Stimulated activated CD4-positive, alpha-beta T cell treated with anti-CD3 and anti-CD28 coated beads, Interleukin-1b, Interleukin-23, amount 100 ng/mL, for 24 hours (primary cell): Measurements from ENCODE around the gene PC.
A peak's percentile ranks its signal among the peaks of the same experiment; 100 is the strongest.

Experiments used
- DNase-seq, 4 experiments: peaks; one replicate each; pipeline ENCODE4 v3.0.0-alpha.2; 2020; ENCODE audit warnings: low read depth in 4 of 4, low spot score in 1 of 4

The PC gene

DNA sequence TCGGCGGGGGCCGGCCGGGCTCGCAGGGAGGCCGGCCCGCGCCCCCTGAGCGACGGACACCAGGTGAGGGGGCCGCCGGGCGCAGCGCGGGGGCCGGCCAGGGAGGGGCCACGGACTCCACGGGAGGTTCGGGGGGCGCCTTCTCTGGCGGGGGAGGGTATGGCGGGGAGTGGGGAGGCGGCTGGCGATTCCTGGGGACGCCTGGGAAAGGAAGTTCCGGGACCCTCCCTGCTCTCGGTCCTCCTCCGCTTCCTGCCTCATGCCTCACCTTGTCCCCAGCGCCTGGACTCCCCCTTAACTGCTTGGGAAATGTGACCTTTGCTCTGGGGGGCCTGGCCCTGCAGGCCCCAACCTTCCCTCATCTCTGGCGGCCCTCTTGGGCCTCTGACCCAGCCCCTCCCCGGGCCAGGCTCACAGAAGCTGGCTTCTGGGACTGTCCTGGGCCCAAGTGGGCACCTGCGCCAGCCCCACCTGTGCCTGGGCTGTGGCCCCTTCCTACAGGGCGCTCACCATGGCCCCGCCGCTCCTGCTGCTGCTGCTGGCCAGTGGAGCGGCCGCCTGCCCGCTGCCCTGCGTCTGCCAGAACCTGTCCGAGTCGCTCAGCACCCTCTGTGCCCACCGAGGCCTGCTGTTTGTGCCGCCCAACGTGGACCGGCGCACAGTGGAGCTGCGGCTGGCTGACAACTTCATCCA is 100.8 kb downstream of the PC start:
- no peak for DNase-seq

DNA sequence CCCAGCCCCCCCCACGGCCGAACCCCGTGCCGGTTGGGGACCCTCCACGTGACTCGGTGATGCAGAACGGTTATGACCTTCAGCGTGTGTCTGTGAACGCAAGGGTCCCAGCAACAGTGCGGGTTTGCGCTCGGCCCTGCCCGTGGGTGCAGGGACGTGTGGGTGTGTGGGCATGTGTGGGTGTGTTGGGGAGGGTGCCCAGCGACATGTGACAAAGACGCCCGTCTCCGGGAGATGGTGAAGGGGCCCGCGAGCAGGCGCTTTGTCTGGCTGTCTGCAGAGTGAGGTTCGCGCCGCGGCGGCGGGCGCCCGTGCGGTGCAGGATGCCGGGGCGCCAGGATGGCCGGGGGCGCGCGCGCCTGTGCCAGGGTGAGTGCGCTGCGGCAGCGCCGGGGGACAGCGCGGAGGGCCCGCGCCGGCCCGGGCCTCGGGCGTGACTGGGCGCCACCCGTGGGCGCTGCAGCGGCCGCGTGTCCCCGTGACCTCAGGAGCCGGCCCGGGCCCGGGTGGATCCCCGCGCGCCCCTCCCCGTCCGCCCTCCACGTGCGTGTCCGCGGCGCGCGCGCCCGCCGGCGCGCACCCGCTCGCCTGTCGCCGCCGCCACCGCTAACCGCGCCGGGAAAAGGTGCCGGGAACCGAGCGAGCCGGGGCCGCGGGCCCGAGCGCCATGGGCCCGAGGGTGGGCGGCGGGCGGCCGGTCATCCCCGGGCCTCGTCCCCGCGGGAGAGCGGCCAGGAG is 101.5 kb downstream of the PC start, which contains the start of gene LRFN4:
TSS of gene LRFN4 (plus strand) at position 569 of the 738 bp plus-strand sequence. CDS start 681 bp downstream, outside the sequence.
- peak in 3 of 4 experiments; percentile 16 to 21 (median 20) for DNase-seq

DNA sequence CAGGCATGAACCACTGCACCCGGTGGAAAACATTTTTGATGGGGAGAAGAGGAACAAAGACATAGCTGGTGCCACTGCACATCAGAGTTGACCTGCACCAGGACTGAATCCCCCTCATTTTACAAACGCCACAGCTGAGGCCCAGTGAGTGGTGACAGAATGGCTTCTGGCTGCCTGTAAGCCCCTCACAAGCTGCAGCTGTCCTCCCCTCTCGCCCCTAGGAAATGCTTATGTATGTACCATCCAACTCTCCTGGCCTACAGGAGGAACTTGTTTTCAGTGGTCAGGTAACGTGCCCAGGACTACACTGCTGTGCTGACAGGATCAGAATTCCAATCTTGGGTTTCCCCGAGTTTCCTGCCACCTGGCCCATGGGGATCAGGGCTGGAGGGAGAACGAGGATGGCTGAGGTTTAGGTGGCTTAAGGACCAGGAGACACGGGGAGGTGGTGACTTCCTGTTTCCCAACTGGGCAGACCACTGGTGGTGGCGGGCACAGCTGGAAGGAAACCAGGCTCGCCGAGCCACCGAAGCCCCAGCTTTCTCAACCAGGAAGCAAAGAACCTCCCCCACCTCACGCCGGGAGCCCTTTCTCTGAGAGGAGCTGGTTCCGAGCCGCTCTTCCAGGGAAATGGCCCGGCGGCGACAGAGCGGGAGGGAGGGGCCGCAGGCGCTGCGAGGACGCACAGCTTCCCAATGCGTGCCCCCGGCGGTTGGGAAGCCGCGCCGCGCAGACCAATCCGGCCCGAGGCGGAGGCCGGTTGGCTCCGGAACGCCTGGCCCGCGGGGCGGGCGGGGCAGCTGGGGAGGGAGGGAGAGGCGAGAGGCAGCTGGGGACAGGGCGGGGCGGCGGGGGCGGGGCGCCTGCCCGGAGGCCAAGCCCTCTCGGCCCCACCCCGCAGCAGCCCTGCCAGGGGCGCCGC is 102.3 kb downstream of the PC start:
- DNase-seq: peak; percentile 54 to 86 (median 67)

GRCh38 chr11:66854729-66855211 is 103.4 kb downstream of the PC start:
- no peak for DNase-seq

- no peak for DNase-seq
Measured at GRCh38 chr11:66854231-66854661, 103.9 kb downstream of the PC start.

- DNase-seq: no peak
Measured at GRCh38 chr11:66853242-66854229, 104.6 kb downstream of the PC start.

GRCh38 chr11:66852466-66853241 is 105.5 kb downstream of the PC start:
- no peak for DNase-seq

DNA sequence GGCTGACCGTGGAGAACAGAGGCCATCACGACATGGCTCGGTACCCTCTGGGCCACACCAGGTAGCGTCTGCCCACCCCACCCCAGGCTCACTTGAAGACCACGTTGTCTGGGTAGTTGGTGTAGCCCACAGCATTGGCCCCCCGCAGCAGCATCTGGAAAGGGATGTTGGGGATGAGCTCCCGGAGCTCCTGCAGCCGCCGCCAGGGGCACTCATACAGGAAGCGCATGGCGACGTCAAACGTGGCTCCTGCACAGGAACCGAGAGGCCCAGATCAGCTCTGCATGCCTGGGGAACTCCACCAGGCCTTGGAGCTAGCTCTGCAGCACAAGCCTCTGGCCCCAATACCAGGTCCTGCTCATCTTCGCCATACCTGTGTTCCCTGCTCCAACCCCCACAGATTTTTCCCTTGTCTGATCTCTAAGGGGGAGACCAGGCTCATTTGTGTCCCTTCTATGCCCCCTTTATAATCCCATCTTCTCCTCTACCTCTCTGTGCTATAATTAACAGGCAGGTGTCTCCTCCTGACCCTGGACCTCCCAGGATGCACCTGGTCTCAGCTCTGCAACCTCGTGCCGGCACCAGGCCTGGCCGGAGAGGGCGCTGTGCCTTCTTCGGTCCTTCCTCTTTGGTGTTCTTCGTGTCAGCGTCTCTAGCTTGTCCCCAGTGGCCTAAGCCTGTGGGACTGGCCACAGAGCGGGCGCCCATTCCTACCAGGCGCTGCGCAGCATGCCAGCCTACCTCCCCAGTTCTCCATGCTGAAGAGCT is 106.3 kb downstream of the PC start:
- DNase-seq: no peak

GRCh38 chr11:66851239-66851596 is 107.0 kb downstream of the PC start:
- no peak for DNase-seq

DNA sequence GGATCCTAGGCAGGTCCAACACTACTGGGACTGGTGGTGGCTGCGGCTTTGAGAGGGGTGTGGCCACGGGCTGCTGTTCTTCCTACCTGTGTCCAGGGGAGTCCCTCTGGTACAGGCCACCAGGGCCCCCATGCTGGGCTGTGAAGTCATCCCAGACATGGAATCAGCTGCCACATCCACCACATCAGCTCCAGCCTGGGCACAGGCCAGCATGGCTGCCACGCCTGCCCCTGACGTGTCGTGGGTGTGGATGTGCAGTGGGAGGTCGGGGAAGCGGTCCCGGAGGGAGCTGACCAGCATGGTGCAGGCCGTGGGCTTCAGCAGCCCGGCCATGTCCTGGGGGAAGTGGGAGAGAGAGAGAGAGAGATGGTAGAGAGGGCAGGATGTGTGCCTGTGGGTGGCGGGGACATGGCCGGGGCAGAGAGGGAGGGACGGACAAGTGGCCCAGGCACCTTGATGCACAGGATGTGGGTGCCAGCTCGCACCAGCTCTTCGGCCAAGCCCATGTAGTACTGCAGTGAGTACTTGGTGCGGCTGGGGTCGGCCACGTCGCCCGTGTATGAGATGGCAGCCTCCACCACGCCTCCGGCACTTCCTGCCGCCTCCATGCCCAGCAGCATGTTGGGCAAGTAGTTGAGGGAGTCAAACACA is 107.5 kb downstream of the PC start:
- DNase-seq: no peak

DNA sequence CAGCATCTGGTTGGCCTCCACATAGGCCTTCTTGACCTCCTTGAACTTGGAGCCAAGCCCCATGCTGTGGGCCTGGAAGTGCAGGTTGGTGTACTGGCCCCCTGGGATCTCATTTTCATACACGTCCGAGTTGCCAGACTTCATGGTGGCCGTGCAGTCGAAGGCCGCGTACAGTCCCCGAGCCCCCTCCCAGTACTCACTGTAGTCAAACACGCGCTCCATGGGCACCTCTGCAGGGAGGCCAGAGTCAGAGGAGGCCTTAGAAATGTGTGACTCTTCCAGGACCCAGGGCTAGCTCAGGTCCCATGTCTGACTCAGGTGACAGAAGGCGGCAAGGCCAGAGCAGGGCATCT is 108.0 kb downstream of the PC start:
- no peak for DNase-seq

DNA sequence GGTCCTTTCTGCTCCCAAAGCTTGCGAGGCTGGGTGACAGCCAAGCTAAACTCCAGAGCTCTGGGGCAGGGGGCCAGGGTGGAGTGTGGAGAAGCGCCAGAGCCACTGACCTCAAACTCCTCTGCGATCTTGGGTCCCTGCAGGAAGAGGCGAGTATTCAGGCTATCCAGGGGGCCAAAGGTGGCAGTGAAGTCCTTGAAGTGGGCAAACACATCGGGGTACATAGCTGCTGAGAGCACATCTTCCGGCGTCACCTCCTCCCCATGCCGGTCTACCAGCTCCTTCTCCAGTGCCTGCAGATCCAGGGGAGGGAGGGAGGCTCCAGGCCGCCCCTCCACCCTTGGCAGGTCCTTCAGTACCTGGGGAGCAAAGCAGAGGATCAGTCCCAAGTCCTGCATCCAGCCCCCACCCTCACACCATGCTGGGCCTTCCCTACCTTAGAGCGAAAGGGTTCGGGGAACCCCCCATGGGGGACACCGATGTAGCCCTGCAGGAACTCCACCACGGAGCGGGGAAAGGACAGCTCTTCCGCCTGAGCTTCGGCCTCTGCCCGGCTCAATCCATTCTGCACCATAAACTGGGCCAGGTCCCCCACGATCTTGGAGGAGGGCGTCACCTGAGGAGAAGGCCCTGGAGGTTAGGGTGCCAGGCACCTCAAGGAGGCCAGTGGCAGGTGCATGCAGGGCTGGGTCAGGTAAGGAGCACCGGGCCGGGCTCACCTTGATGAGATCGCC is 108.5 kb downstream of the PC start:
- no peak for DNase-seq

- no peak for DNase-seq
Measured at GRCh38 chr11:66848671-66849500, 109.3 kb downstream of the PC start.

DNA sequence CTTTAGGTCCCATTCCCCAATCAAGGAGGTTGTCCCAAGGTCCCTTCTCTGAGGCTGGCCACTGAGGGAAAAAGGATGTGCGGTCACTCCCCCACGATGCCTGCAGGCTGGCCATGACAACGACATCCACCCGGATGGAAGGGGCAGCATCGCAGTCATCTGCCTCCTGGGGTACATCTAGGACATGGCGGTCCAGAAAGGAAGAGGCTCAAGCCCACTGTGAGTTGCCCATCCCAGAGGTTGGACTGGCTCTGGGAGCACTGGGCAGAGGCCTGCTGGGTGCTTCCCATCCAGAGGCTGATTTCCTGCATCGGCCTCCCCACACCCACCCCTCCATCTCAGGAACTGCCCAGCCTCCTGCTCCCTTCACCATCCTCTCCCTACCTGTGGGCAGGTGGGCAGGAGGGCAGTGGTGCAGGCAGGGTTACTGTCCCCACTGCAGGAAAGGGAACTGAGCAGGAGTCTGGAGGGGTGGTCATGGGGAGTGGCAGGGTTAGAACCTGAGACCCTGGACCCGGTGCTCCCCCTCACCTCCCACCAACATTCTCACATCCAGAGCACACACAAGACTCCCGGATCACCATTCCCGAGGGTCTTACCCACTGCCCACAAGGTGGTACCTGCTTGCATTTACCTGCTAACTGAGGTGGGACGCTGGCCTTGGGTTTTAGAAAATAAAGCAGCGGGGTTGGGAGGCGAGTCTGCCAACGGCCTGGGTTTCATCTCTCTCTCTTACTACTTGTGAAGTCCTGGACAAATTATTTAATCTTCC is 110.5 kb downstream of the PC start:
- DNase-seq: no peak

DNA sequence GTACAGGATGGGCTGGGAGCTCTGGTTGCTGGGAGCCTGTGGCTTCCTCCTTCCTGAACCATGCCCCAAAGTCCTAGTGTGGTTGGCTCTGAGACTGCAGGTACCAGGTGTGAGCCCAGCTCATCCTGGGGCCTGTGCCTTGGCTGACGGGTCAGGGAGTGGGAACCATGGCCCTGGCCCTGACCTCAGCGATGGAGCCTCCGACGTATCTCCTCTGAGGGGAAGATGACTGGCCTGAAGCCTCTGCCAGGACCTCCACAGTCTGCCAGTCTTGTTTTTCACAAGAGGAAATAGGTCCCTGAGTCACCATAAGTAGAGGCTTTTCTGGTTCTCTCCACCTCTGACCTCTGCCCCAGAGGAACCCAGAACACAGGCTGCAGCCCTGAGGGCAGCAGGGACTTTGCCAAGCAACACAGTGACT is 111.5 kb downstream of the PC start:
- DNase-seq: no peak

DNA sequence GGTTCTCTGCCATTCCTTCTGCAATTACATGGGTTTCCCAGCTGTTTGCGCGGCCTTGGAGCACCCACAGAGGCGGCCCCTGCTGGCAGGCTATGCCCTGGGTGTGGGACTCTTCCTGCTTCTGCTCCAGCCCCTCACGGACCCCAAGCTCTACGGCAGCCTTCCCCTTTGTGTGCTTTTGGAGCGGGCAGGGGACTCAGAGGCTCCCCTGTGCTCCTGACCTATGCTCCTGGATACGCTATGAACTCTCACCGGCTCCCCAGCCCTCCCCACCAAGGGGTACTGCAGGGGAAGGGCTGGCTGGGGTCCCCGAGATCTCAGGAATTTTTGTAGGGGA is 112.3 kb downstream of the PC start:
- no peak for DNase-seq
